Mammary epithelial cell (primary cell): ENCODE data around the gene ADAT3.

Experiments used
- EZH2 ChIP-seq: IDR thresholded peaks from 2 replicates; pipeline ENCODE4 v1.6.1; 2012; ENCODE audit warnings: low read length, inconsistent platforms, borderline replicate concordance
- TF ChIP-seq, protein P1 (sequence below), 2 donors: IDR thresholded peaks in 1 of 2; conservative IDR thresholded peaks in 1 of 2; 2 replicates each; pipeline ENCODE4 v1.5.1; 2011 to 2012; ENCODE audit warnings: inconsistent platforms in 2 of 2, low read length in 2 of 2, mild to moderate bottlenecking in 2 of 2, control low read depth in 1 of 2, low read depth in 1 of 2; ENCODE audit not compliant: insufficient read depth in 1 of 2; ENCODE audit errors: extremely low read depth in 1 of 2

DNA sequence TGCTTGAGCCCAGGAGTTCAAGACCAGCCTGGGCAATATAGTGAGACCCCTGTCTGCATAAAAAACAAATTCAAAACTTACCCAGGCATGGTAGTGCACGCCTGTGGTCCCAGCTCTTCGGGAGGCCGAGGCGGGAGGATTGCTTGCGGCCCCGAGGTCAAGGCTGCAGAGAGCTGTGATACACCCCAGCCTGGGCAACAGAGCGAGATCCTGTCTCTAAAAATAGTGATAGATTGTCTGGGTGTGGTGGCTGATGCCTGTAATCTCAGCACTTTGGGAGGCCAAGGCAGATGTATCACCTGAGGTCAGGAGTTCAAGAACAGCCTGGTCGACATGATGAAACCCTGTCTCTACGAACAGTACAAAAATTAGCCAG, 37.9 kb upstream of the ADAT3 start:
- TF ChIP-seq, protein P1, sequence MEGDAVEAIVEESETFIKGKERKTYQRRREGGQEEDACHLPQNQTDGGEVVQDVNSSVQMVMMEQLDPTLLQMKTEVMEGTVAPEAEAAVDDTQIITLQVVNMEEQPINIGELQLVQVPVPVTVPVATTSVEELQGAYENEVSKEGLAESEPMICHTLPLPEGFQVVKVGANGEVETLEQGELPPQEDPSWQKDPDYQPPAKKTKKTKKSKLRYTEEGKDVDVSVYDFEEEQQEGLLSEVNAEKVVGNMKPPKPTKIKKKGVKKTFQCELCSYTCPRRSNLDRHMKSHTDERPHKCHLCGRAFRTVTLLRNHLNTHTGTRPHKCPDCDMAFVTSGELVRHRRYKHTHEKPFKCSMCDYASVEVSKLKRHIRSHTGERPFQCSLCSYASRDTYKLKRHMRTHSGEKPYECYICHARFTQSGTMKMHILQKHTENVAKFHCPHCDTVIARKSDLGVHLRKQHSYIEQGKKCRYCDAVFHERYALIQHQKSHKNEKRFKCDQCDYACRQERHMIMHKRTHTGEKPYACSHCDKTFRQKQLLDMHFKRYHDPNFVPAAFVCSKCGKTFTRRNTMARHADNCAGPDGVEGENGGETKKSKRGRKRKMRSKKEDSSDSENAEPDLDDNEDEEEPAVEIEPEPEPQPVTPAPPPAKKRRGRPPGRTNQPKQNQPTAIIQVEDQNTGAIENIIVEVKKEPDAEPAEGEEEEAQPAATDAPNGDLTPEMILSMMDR (conservative IDR thresholded peaks at IDR 0.05 in 1 of 2, IDR thresholded peaks at IDR 0.05 in 1 of 2; ENCODE audit: extremely low read depth in 1 of 2, insufficient read depth in 1 of 2, low read depth in 1 of 2, low read length in 2 of 2), result no peak
- no peak for TF ChIP-seq EZH2
